ENCODE measurements around the gene CHRDL1. TPM values are rescaled to one million over a fixed set of nuclear protein-coding genes. Genes with fewer than 3 reads are reported as not detected.
"Not testable (repeated sequence)": the region's sequence is repeated elsewhere in the genome, so short reads cannot be mapped to it uniquely, and the experiment has no call there.

Gene CHRDL1, protein sequence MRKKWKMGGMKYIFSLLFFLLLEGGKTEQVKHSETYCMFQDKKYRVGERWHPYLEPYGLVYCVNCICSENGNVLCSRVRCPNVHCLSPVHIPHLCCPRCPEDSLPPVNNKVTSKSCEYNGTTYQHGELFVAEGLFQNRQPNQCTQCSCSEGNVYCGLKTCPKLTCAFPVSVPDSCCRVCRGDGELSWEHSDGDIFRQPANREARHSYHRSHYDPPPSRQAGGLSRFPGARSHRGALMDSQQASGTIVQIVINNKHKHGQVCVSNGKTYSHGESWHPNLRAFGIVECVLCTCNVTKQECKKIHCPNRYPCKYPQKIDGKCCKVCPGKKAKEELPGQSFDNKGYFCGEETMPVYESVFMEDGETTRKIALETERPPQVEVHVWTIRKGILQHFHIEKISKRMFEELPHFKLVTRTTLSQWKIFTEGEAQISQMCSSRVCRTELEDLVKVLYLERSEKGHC
- total RNA-seq, result 34.7 TPM

GRCh38 chrX:110795645-110796406, at the start of gene CHRDL1:
CHRDL1 (minus strand) TSS chrX:110795817; CDS start chrX:110792181, 3,636 bp downstream.
- peak; percentile 50 for DNase-seq (ENCODE audit: low spot score)

DNA sequence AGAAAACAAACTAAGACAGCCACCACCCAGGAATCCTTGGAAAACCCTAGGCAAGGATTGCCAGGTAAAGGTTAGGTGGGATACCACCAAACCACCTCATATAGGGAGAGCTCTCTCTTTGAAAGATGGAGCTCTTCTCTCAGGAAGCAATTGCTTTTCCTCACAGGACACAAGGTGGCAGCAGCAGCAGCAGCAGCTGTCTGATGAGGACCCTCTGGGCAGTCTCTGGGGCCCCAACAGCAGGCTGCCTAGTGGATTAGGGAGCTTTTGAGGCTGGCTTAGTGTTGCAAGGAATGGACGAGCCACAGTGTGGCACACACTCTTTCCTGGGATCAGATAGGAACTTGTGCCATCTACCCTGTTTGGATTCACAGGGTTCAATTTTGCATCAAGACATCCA, 41.4 kb upstream of the CHRDL1 start:
- DNase-seq (ENCODE audit: low spot score), result no peak

- DNase-seq (ENCODE audit: low spot score), result no peak
These were observed 40.8 kb upstream of the CHRDL1 start for GRCh38 chrX:110836451-110836850.

- no peak for DNase-seq (ENCODE audit: low spot score)
These were observed 40.4 kb upstream of the CHRDL1 start for GRCh38 chrX:110836001-110836400.

DNA sequence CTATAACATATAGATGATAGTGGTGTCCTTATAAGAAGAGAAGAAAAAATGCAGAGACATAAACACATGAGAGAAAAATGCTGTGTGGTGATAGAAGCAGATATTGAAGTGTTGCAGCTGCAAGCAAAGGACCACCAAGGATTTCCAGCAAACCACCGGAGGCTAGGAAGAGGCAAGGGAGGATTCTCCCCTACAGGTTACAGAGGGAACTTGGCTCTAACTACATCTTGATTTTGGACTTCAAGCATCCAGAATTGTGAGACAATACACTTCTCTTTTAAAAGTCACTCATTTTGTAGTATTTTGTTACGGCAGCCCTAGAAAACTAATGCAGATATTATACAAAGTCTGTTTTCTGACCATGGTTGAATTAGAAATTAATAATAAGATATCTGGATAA, 30.4 kb upstream of the CHRDL1 start:
- DNase-seq (ENCODE audit: low spot score), result no peak

- not testable (repeated sequence) for DNase-seq (ENCODE audit: low spot score)
These were observed 20.9 kb upstream of the CHRDL1 start for GRCh38 chrX:110816543-110816942.

- no peak for DNase-seq (ENCODE audit: low spot score)
These were observed 10.5 kb upstream of the CHRDL1 start for GRCh38 chrX:110806145-110806544.

GRCh38 chrX:110805303-110805702, 9.7 kb upstream of the CHRDL1 start:
- DNase-seq (ENCODE audit: low spot score), result no peak

GRCh38 chrX:110804446-110804845, 8.8 kb upstream of the CHRDL1 start:
- no peak for DNase-seq (ENCODE audit: low spot score)

GRCh38 chrX:110803506-110803905, 7.9 kb upstream of the CHRDL1 start:
- no peak for DNase-seq (ENCODE audit: low spot score)

DNA sequence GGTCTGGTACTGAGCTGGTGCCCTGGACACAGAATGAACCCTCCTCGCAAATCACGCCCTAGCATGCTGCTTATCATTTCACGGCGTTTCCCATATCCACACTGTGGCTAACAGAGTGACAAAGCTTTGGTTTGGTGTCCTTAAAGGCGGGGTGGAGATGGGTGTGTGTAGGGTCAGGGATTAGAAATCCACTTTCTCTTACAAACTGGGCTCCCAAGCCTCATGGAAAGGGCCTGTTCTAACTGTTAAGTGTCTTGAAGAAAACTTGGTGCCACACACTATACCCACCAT, 735 bp upstream of the CHRDL1 start:
- no peak for DNase-seq (ENCODE audit: low spot score)

DNA sequence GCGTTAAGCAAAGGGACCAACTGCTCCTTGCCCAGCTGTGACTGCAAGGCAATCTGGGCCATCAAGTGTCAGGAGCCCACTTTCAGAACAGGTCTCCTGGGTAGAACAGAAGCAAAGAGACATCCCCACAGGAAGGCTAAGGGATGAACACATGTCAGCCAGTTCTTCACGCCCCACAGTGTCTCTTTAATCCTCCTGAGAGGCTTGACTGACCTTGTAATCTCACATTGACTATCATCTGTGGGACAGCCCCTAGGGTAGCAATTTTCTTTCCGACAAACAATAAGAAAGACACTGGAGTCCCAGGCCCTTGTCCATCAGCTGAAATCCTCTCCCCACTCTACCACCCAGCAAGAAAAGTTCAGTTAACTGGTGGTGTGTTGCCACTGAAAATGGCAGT, 1.0 kb downstream of the CHRDL1 start:
- DNase-seq (ENCODE audit: low spot score), result no peak

- DNase-seq (ENCODE audit: low spot score), result no peak
These were observed 4.5 kb downstream of the CHRDL1 start for GRCh38 chrX:110791071-110791470.

DNA sequence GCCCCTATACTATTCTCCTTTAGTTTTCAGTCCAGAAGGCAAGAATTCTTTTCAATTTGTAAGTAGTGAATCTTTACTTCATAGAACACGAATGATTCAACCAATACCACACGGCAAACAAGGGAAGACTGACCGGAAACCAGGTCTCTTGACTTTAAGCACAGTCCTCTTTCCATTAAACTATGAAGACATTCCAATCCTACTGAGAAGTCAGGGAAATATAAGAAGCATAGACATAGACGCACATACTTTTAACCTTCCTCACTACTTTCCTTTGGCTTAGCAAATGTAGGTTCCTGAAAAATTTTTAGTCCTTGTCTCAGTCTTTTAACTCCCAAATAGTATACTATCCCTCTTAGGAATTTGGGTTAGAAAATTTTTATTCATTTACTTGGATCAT, 9.1 kb downstream of the CHRDL1 start:
- no peak for DNase-seq (ENCODE audit: low spot score)

DNA sequence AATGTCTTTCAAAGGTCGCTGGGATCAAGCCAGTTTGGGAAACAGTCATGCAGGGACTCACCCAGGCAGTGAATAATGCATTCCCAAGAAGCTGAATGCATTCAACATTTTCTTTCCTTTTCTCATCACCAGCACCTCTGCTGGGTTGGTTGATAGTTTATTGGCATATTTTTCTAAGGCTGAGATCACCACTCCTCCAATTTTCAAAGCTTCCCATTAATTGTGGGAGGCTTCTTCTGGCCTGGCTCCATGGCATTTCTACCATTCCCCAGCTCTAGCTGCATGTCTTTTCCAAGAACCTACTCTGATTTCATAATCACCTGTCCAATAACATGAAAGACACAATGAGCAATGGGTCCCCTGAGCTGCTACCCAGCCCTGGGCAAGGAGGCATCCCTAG, 35.8 kb downstream of the CHRDL1 start:
- no peak for DNase-seq (ENCODE audit: low spot score)

GRCh38 chrX:110758781-110759422, 36.7 kb downstream of the CHRDL1 start:
- no peak for DNase-seq (ENCODE audit: low spot score)

- DNase-seq (ENCODE audit: low spot score), result no peak
These were observed 40.0 kb downstream of the CHRDL1 start for GRCh38 chrX:110755611-110756010.

- no peak for DNase-seq (ENCODE audit: low spot score)
These were observed 40.6 kb downstream of the CHRDL1 start for GRCh38 chrX:110755061-110755460.

GRCh38 chrX:110750526-110751189, 45.0 kb downstream of the CHRDL1 start:
- no peak for DNase-seq (ENCODE audit: low spot score)

GRCh38 chrX:110748256-110748806, 47.3 kb downstream of the CHRDL1 start:
- DNase-seq (ENCODE audit: low spot score), result no peak

GRCh38 chrX:110746014-110746413, 49.6 kb downstream of the CHRDL1 start:
- DNase-seq (ENCODE audit: low spot score), result no peak

GRCh38 chrX:110745288-110745687, 50.3 kb downstream of the CHRDL1 start:
- DNase-seq (ENCODE audit: low spot score), result no peak

Data from ureter (tissue), 1 donor.